22Rv1 (cell line): ENCODE data around the gene ANXA6.

Experiments
- CTCF ChIP-seq: fragments of 450-650 bp; IDR thresholded peaks from 2 replicates; pipeline ENCODE4 v1.5.1; 2017; ENCODE audit warnings: mild to moderate bottlenecking
- ZFX ChIP-seq: fragments of 450-650 bp; IDR thresholded peaks from 2 replicates; pipeline ENCODE4 v1.6.1; 2017; ENCODE audit warnings: antibody characterized with exemption, borderline replicate concordance

- TF ChIP-seq CTCF: no peak
- no peak for TF ChIP-seq ZFX
These were observed 64.1 kb downstream of the ANXA6 start for GRCh38 chr5:151093476-151093889.
